Prostate gland (tissue), 2 donors: ENCODE data around the gene TP53I13. TPM values are rescaled to one million over a fixed set of nuclear protein-coding genes. Genes with fewer than 3 reads are reported as not detected.

ENCODE experiments used
- DNase-seq: peaks from one replicate; pipeline ENCODE4 v3.0.0-alpha.2; 2019; ENCODE audit warnings: low spot score
- H3K27ac ChIP-seq, 2 donors: fragments of 200-600 bp; sonication (generic); 2 replicates each; pipeline ENCODE4 v1.5.1; 2017 to 2019
- H3K27me3 ChIP-seq: fragments of 200-600 bp; sonication (generic); replicated peaks from 2 replicates; pipeline ENCODE4 v1.5.1; 2019; ENCODE audit not compliant: insufficient read depth
- H3K36me3 ChIP-seq, 2 donors: fragments of 200-600 bp; sonication (generic); 1 replicate in 1 of 2; 2 replicates in 1 of 2; pipeline versions ENCODE4 v1.5.1 to v1.8.1; 2017 to 2019
- H3K4me1 ChIP-seq: fragments of 200-600 bp; sonication (generic); replicated peaks from 2 replicates; pipeline ENCODE4 v1.5.1; 2019
- H3K4me3 ChIP-seq, 2 donors: fragments of 200-600 bp; sonication (generic); 2 replicates each; pipeline ENCODE4 v1.5.1; 2017 to 2019
- H3K9me3 ChIP-seq: fragments of 200-600 bp; sonication (generic); 2 replicates; pipeline ENCODE4 v1.5.1; 2017
- POLR2A ChIP-seq: fragments of 450-650 bp; IDR thresholded peaks from one replicate; pipeline ENCODE4 v1.6.1; 2016; ENCODE audit warnings: antibody characterized with exemption, mild to moderate bottlenecking
- POLR2AphosphoS5 ChIP-seq: sonication (generic); formaldehyde crosslinking; IDR thresholded peaks from one replicate; pipeline ENCODE4 v1.6.1; 2017; ENCODE audit warnings: antibody characterized with exemption
- WGBS: methylation state at CpG from one replicate; pipeline ENCODE4 v1.1.5; 2018; 5-methylcytosine and 5-hydroxymethylcytosine counted together
- intact Hi-C: fragments of 100-400 bp; cut with DNase I; formaldehyde crosslinking; loops from one replicate; pipeline ENCODE4 v1.14.2; 2022
- total RNA-seq, 2 donors: library from RNA; depleted of rRNA; stranded (reverse); fragments of >200 nt; gene quantifications; one replicate each; pipeline ENCODE4 v1.1.0, GENCODE V29; 2016
- TF ChIP-seq, protein P1 (sequence below), 4 experiments: fragments of 200-600 bp in 2 of 4; fragments of 450-650 bp in 2 of 4; sonication (generic) in 2 of 4; IDR thresholded peaks; 1 replicate in 3 of 4; 2 replicates in 1 of 4; pipeline ENCODE4 v1.5.1; 2016 to 2019; ENCODE audit warnings: antibody characterized with exemption in 4 of 4, mild to moderate bottlenecking in 2 of 4, moderate library complexity in 2 of 4

TP53I13 gene
- total RNA-seq, 2 donors from 2014 or later, result 52.5 to 82.0 TPM

DNA sequence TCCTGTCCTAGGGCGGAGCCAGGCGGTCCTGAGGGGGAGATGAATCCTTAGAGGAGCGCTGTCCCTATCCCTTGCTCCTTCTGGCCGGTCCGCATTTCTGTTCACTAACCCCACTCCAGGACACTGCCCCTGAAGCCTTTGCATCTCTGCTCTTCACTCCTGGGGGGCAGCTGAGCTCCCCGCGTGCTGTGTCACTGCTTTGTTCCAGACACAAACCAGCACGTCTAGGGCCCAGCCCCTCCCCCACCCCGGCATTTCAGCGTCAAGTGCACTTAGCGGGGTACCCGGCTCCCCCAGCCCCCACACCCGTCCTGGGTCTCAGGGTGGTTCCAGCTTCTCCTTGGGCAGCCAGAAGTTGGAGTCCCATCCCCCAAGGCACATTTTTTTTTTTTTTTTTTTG, 45.4 kb downstream of the TP53I13 start:
- H3K27me3 ChIP-seq, result no peaks in the 10 kb centered on the region
- H3K36me3 ChIP-seq, result no peaks in the 10 kb centered on the region
- intact Hi-C loops, result no loop called here
- no peak for DNase-seq
- WGBS, result 37% methylated on average over 13 of the region's 13 CpGs
- TF ChIP-seq POLR2A (no peak), POLR2AphosphoS5 (no peak)
- TF ChIP-seq, protein P1, sequence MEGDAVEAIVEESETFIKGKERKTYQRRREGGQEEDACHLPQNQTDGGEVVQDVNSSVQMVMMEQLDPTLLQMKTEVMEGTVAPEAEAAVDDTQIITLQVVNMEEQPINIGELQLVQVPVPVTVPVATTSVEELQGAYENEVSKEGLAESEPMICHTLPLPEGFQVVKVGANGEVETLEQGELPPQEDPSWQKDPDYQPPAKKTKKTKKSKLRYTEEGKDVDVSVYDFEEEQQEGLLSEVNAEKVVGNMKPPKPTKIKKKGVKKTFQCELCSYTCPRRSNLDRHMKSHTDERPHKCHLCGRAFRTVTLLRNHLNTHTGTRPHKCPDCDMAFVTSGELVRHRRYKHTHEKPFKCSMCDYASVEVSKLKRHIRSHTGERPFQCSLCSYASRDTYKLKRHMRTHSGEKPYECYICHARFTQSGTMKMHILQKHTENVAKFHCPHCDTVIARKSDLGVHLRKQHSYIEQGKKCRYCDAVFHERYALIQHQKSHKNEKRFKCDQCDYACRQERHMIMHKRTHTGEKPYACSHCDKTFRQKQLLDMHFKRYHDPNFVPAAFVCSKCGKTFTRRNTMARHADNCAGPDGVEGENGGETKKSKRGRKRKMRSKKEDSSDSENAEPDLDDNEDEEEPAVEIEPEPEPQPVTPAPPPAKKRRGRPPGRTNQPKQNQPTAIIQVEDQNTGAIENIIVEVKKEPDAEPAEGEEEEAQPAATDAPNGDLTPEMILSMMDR (IDR thresholded peaks at IDR 0.05), result no peak
- H3K27ac ChIP-seq, result no peak overlapping the region
- H3K4me3 ChIP-seq, result peak overlapping the region in 1 of 2 donors; percentile 6
- H3K9me3 ChIP-seq, result no peaks in the 10 kb centered on the region
- H3K4me1 ChIP-seq, result peaks cover 5% of the 10 kb centered on the region

DNA sequence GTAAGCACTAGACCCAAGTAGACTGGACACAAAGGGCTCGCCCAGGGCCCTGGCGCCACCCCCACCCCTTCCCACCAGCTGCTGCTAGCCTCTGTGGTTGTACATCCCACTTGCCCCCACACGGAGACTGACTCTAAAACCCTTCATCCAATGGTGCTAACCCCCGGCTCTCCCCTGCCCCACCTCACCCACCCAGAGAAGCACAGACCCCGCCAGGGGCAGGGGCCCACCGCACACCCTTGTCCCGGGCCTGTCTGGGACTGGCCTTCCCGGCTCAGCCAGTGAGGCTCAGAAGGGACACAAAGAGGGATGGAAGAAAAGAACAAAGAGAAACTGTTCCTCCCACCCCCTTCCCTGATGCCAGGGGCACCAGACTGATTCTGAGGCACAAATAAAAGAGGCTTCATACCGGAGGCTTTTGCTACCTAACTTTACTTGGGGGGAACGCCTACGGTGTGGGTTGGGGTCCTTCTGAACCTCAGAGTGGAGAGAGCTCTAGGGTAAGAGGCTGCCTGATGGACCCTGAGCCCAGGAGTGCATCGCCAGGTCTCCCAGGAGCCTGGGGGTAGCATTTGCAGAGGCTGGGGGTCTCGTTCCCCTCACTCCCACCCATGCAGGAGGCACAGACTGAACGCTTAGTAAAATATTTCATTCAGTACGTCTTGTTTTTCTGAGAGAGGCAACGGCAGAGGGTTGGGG, 46.0 kb downstream of the TP53I13 start:
- Histone ChIP-seq H3K36me3 (no peaks in the 10 kb centered on the region), H3K9me3 (no peaks in the 10 kb centered on the region), H3K27me3 (no peaks in the 10 kb centered on the region), H3K4me3 (no peak overlapping the region), H3K4me1 (peaks cover 5% of the 10 kb centered on the region), H3K27ac (no peak overlapping the region)
- TF ChIP-seq POLR2AphosphoS5 (no peak), POLR2A (no peak)
- TF ChIP-seq, protein P1 (IDR thresholded peaks at IDR 0.05), result no peak
- intact Hi-C loops, result no loop called here
- 69% methylated on average over 16 of the region's 16 CpGs for WGBS
- DNase-seq, result no peak

DNA sequence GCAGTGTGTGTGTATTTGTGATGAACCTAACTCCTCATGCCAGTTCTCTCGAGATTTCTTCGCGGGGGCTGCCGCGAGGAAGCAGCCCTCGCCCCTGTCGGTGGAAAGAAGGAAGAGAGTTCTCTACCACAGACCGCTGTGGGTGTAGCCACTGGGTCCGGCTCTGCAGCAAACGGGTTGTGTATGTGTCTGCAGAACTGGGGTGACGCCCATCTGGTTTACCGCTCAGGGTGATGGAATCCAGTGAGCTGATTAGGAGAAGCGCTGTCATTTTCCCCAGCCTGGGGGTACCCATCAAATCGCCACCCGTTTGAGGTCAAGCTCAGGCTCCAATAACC, 46.5 kb downstream of the TP53I13 start:
- WGBS, result 42% methylated on average over 15 of the region's 15 CpGs
- intact Hi-C loops, result no loop called here
- H3K27ac ChIP-seq, result no peak overlapping the region
- H3K4me3 ChIP-seq, result peak overlapping the region in 1 of 2 donors; percentile 20
- H3K9me3 ChIP-seq, result no peaks in the 10 kb centered on the region
- no peak for DNase-seq
- TF ChIP-seq POLR2AphosphoS5 (no peak), POLR2A (no peak)
- TF ChIP-seq, protein P1 (IDR thresholded peaks at IDR 0.05), result no peak
- H3K27me3 ChIP-seq, result no peaks in the 10 kb centered on the region
- H3K36me3 ChIP-seq, result no peaks in the 10 kb centered on the region
- peaks cover 5% of the 10 kb centered on the region for H3K4me1 ChIP-seq

DNA sequence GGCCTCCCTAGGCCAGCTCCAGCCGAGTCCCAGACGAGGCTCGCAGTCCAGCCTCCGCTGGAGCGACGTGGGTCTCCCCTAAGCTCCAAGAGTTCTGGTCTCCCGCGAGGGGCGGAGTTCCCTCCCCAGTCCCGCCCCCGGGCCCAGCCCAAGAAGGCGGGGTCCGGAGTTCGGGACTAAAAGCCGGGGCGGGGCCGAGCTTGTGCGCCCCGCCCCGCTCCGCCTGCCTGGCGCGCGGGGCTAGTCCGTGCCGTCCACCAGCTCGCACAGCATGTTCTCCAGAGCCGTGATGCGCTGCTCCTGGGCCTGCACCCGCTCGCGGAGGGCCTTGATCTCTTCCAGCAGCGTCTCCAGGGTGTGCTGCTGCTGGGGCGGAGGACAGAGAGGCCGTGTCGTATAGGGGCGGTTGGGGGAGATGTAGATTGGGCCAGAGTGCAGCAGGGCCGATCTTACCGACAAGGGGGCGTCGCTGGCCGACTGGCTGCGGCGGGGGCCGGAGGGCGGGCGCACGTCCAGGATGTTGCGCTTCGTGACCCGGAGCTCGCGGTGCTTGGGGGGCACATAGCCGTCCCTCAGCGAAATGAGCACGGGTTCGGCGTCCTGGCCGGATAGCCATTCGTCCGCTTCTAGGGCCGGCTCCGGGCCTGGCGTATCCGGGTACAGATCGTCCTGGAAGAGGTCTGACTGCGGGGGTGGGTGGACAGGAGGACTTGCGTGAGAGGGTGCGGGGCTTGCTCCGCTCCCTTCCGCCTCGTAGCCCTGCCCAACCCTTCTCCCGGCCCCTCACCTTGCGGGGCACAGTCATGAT, 47.2 kb downstream of the TP53I13 start:
- H3K4me1 ChIP-seq, result peaks cover 5% of the 10 kb centered on the region
- peak; percentile 82 for DNase-seq
- intact Hi-C loops, result no loop called here
- WGBS, result 5% methylated on average over 73 of the region's 74 CpGs
- no peaks in the 10 kb centered on the region for H3K36me3 ChIP-seq
- no peaks in the 10 kb centered on the region for H3K9me3 ChIP-seq
- peak overlapping the region in 1 of 2 donors; percentile 20 for H3K4me3 ChIP-seq
- TF ChIP-seq, protein P1 (IDR thresholded peaks at IDR 0.05), result peak in 1 of 4 experiments; percentile 8
- TF ChIP-seq POLR2AphosphoS5, result peak; percentile 69
- peak; percentile 63 for TF ChIP-seq POLR2A
- no peak overlapping the region for H3K27ac ChIP-seq
- H3K27me3 ChIP-seq, result no peaks in the 10 kb centered on the region
